DOHH2 (cell line): ENCODE measurements around the gene STK11.

Experiments used
- H3F3A ChIP-seq: fragments of 200-600 bp; sonication (generic), shearing (Covaris generic); 2 replicates; pipeline ENCODE4 v1.6.0; 2016; ENCODE audit warnings: antibody characterized with exemption, mild to moderate bottlenecking; ENCODE audit not compliant: control insufficient read depth, insufficient read depth
- H3K27ac ChIP-seq: fragments of 200-600 bp; sonication (generic); 2 replicates; pipeline ENCODE4 v1.5.1; 2014; ENCODE audit warnings: low read depth, mild to moderate bottlenecking, low read length, moderate library complexity
- H3K27me3 ChIP-seq: fragments of 200-600 bp; sonication (generic); 2 replicates; pipeline ENCODE4 v1.6.1; 2014; ENCODE audit warnings: mild to moderate bottlenecking, low read length, mixed read lengths; ENCODE audit not compliant: control insufficient read depth
- H3K36me3 ChIP-seq: fragments of 200-600 bp; sonication (generic); 2 replicates; pipeline ENCODE4 v1.6.1; 2014; ENCODE audit warnings: mild to moderate bottlenecking, low read length, moderate library complexity, mixed read lengths; ENCODE audit not compliant: control insufficient read depth
- H3K4me1 ChIP-seq: fragments of 200-600 bp; sonication (generic); 2 replicates; pipeline ENCODE4 v1.6.1; 2014; ENCODE audit warnings: mild to moderate bottlenecking, low read length, mixed read lengths; ENCODE audit not compliant: control insufficient read depth
- H3K4me2 ChIP-seq: fragments of 200-600 bp; sonication (generic); 2 replicates; pipeline ENCODE4 v1.6.0; 2014; ENCODE audit warnings: mild to moderate bottlenecking, low read length, moderate library complexity
- H3K4me3 ChIP-seq: fragments of 200-600 bp; sonication (generic); 2 replicates; pipeline ENCODE4 v1.5.1; 2014; ENCODE audit warnings: mild to moderate bottlenecking, low read length, mixed read lengths
- H3K79me2 ChIP-seq: fragments of 200-600 bp; sonication (generic); 2 replicates; pipeline ENCODE4 v1.6.1; 2014; ENCODE audit warnings: mild to moderate bottlenecking, low read length, mixed read lengths; ENCODE audit not compliant: control insufficient read depth
- H3K9me2 ChIP-seq: fragments of 200-600 bp; sonication (generic); replicated peaks from 2 replicates; pipeline ENCODE4 v1.6.1; 2014; ENCODE audit warnings: mild to moderate bottlenecking, low read length, mixed read lengths; ENCODE audit not compliant: control insufficient read depth
- H3K9me3 ChIP-seq: fragments of 200-600 bp; sonication (generic); 2 replicates; pipeline ENCODE4 v1.6.1; 2014; ENCODE audit warnings: antibody characterized with exemption, low read length, mixed read lengths; ENCODE audit not compliant: control insufficient read depth, insufficient read depth
- H4K20me1 ChIP-seq: fragments of 200-600 bp; sonication (generic); 2 replicates; pipeline ENCODE4 v1.6.0; 2014; ENCODE audit warnings: low read depth, mild to moderate bottlenecking, antibody characterized with exemption, low read length, moderate library complexity; ENCODE audit not compliant: control insufficient read depth, insufficient read depth
- EZH2phosphoT487 ChIP-seq: fragments of 200-600 bp; sonication (generic); IDR thresholded peaks from 2 replicates; pipeline ENCODE4 v1.6.1; 2017; ENCODE audit warnings: borderline replicate concordance, mild to moderate bottlenecking, antibody characterized with exemption, low read length, moderate library complexity, mixed read lengths
- TF ChIP-seq, protein P1 (sequence below): fragments of 200-600 bp; sonication (generic); IDR thresholded peaks from one replicate; pipeline ENCODE4 v1.5.1; 2014; ENCODE audit warnings: antibody characterized with exemption, mild to moderate bottlenecking, low read depth, low read length; ENCODE audit not compliant: poor library complexity, severe bottlenecking

Gene STK11

GRCh38 chr19:1229056-1229923, 23.7 kb downstream of the STK11 start:
- Histone ChIP-seq H3K4me2 (no peak overlapping the region), H3K36me3 (peaks cover 24% of the 10 kb centered on the region)

GRCh38 chr19:1229924-1230782, 24.6 kb downstream of the STK11 start:
- no peak overlapping the region for H3K27ac ChIP-seq

More at GRCh38 chr19:1229056-1229923, 23.7 kb downstream of the STK11 start:
- TF ChIP-seq, protein P1, sequence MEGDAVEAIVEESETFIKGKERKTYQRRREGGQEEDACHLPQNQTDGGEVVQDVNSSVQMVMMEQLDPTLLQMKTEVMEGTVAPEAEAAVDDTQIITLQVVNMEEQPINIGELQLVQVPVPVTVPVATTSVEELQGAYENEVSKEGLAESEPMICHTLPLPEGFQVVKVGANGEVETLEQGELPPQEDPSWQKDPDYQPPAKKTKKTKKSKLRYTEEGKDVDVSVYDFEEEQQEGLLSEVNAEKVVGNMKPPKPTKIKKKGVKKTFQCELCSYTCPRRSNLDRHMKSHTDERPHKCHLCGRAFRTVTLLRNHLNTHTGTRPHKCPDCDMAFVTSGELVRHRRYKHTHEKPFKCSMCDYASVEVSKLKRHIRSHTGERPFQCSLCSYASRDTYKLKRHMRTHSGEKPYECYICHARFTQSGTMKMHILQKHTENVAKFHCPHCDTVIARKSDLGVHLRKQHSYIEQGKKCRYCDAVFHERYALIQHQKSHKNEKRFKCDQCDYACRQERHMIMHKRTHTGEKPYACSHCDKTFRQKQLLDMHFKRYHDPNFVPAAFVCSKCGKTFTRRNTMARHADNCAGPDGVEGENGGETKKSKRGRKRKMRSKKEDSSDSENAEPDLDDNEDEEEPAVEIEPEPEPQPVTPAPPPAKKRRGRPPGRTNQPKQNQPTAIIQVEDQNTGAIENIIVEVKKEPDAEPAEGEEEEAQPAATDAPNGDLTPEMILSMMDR, result no peak
- no peak for TF ChIP-seq EZH2phosphoT487
- H3K79me2 ChIP-seq, result no peaks in the 10 kb centered on the region
- no peak overlapping the region for H3K4me3 ChIP-seq
- H4K20me1 ChIP-seq, result no peaks in the 10 kb centered on the region; the same call in 1 of the 2 replicates
- 0 out of 2 replicates have a peak, but pooled peaks cover 6% of the 10 kb centered on the region for H3F3A ChIP-seq
- H3K27me3 ChIP-seq, result no peaks in the 10 kb centered on the region
- H3K9me3 ChIP-seq, result no peaks in the 10 kb centered on the region
- no peaks in the 10 kb centered on the region for H3K9me2 ChIP-seq
- H3K27ac ChIP-seq, result no peak overlapping the region
- H3K4me1 ChIP-seq, result no peaks in the 10 kb centered on the region

DNA sequence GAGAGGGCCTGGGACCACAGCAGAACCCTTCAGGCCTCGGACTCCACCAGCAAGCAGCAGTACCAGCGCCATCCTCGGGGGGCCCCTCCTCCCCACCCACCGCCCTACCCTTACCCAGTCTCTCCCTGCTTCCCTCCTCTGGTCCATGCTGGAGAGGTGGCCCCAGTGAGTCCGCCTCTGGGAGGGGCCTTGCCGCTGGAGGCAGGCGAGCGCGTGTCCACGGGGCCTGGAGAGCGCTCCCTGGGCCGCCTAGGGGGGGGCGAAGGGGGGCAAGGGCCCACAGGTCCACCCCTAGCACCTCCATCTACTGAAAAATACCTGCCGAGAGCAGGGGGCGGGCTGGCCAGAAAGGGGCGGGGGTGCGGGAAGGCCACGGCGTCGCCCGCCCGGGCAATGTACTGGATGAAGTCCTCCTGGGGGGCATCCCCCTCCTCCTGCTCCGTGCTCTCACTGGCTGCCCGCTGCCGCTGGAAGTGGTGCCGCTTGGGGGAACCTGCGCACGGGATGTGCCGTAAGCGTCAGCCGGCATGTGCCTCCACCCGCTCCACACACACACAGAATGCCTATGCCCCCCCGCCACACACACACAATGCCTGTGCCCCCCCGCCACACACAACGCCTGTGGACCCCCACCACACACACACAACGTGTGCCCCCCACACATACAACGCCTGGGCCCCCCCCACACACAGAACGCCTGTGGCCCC, 25.4 kb downstream of the STK11 start:
- TF ChIP-seq EZH2phosphoT487, result no peak
- TF ChIP-seq, protein P1, result peak; percentile 16
- Histone ChIP-seq H3K4me1 (no peaks in the 10 kb centered on the region), H3K27ac (no peak overlapping the region), H3F3A (0 out of 2 replicates have a peak, but pooled peaks cover 6% of the 10 kb centered on the region), H3K79me2 (no peaks in the 10 kb centered on the region), H3K4me2 (no peak overlapping the region), H3K4me3 (no peak overlapping the region), H3K36me3 (peaks cover 16% of the 10 kb centered on the region), H3K9me3 (no peaks in the 10 kb centered on the region), H3K9me2 (no peaks in the 10 kb centered on the region), H3K27me3 (peaks cover 4% of the 10 kb centered on the region), H4K20me1 (no peaks in the 10 kb centered on the region; the same call in 1 of the 2 replicates)

More at GRCh38 chr19:1229924-1230782, 24.6 kb downstream of the STK11 start:
- 0 out of 2 replicates have a peak, but pooled peaks cover 6% of the 10 kb centered on the region for H3F3A ChIP-seq
- no peak overlapping the region for H3K4me2 ChIP-seq
- no peaks in the 10 kb centered on the region; the same call in 1 of the 2 replicates for H4K20me1 ChIP-seq
- H3K27me3 ChIP-seq, result no peaks in the 10 kb centered on the region
- H3K36me3 ChIP-seq, result peaks cover 20% of the 10 kb centered on the region
- H3K9me2 ChIP-seq, result no peaks in the 10 kb centered on the region
- no peak overlapping the region for H3K4me3 ChIP-seq
- no peaks in the 10 kb centered on the region for H3K79me2 ChIP-seq
- TF ChIP-seq, protein P1, result no peak
- H3K4me1 ChIP-seq, result no peaks in the 10 kb centered on the region
- H3K9me3 ChIP-seq, result no peaks in the 10 kb centered on the region
